ENCODE results near the gene MGMT.

DNA sequence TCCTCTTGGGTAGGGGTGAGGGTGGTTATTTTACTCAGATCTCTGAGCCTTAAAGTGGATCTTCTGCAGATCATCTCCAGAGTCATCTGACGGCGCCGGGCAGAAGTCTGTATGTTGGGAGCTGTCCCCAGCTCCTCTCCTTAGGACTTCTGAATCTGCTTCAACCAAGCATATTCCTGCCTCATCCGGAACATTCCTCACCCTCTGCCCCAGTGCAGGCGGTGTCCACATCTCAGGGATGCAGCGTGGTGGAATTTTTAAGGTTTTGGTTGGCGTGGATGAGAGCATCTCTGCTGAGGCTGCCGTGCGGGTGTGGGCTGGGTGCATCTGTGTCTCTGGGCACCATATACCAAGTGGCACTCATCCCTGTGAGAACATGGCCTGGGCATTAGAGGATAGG, 148.3 kb downstream of the MGMT start:
- TF ChIP-seq, protein P1, sequence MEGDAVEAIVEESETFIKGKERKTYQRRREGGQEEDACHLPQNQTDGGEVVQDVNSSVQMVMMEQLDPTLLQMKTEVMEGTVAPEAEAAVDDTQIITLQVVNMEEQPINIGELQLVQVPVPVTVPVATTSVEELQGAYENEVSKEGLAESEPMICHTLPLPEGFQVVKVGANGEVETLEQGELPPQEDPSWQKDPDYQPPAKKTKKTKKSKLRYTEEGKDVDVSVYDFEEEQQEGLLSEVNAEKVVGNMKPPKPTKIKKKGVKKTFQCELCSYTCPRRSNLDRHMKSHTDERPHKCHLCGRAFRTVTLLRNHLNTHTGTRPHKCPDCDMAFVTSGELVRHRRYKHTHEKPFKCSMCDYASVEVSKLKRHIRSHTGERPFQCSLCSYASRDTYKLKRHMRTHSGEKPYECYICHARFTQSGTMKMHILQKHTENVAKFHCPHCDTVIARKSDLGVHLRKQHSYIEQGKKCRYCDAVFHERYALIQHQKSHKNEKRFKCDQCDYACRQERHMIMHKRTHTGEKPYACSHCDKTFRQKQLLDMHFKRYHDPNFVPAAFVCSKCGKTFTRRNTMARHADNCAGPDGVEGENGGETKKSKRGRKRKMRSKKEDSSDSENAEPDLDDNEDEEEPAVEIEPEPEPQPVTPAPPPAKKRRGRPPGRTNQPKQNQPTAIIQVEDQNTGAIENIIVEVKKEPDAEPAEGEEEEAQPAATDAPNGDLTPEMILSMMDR (IDR thresholded peaks at IDR 0.05; ENCODE audit: low read length) = no peak
- TF ChIP-seq EZH2 (IDR thresholded peaks at IDR 0.05; ENCODE audit: borderline replicate concordance, low read length) = no peak

Measured in OCI-LY1 (cell line).